22Rv1 (cell line): ENCODE results near the gene PTPRQ.

Experiments
- H3K27ac ChIP-seq: fragments of 450-650 bp; 2 replicates; pipeline ENCODE4 v1.5.1; 2017
- ZFX ChIP-seq: fragments of 450-650 bp; IDR thresholded peaks from 2 replicates; pipeline ENCODE4 v1.6.1; 2017; ENCODE audit warnings: antibody characterized with exemption, borderline replicate concordance
- TF ChIP-seq, protein P1 (sequence below): fragments of 450-650 bp; IDR thresholded peaks from 2 replicates; pipeline ENCODE4 v1.5.1; 2017; ENCODE audit warnings: mild to moderate bottlenecking

The PTPRQ gene

DNA sequence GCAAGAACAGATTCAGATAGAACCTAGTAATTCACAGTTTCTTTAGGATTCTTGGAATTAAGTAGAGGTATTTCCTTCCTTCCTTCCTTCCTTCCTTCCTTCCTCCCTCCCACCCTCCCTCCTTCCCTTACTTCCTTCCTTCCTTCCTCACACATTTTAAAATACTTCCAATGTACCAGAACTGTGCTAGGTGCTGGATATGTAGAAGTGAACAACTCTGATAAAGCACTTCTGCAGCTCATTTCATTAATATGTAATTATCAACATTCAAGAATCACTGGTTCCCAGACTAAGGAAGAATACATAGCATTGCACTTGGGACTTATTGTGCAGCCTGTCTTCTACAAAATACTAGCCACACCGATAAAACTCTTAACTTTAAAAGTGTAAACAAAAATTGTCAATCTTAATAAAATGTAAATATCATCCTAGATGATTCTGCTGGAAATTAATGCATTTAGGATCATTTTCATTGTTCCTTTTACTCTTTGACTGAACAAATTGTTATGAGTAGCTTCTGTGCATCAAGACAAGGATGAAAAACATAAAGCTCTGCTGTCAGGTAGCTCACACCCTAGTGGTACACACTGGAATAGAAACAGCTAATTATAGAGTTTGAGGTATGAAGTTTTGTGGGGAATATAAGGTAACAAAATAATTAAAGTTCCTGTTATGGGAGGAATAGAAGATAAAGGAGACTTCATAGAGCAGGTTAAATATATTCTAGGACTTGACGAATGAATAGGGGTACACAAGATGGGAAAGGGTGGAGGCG lies 163.5 kb downstream of the PTPRQ start:
- no peak overlapping the region for H3K27ac ChIP-seq
- TF ChIP-seq, protein P1, sequence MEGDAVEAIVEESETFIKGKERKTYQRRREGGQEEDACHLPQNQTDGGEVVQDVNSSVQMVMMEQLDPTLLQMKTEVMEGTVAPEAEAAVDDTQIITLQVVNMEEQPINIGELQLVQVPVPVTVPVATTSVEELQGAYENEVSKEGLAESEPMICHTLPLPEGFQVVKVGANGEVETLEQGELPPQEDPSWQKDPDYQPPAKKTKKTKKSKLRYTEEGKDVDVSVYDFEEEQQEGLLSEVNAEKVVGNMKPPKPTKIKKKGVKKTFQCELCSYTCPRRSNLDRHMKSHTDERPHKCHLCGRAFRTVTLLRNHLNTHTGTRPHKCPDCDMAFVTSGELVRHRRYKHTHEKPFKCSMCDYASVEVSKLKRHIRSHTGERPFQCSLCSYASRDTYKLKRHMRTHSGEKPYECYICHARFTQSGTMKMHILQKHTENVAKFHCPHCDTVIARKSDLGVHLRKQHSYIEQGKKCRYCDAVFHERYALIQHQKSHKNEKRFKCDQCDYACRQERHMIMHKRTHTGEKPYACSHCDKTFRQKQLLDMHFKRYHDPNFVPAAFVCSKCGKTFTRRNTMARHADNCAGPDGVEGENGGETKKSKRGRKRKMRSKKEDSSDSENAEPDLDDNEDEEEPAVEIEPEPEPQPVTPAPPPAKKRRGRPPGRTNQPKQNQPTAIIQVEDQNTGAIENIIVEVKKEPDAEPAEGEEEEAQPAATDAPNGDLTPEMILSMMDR, result peak; percentile 58
- no peak for TF ChIP-seq ZFX

DNA sequence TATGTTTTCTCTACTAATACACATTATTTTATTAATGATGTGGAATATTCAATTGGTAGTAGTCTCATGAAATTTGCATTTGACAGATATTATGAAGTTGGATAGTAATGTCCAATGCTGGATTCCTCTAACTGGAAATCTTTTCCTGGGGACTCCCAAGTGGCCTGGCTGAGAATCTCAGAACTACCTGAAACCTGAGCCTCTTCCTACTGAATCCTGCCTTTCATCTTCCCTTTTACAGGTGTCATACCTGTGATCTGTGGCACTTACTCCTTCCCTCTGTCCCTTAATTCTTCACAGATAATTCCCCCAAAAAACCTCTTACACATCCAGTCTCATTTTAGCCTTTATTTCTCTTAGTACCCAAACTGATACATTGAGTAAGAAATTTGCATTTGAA lies 173.7 kb downstream of the PTPRQ start:
- no peak for TF ChIP-seq ZFX
- TF ChIP-seq, protein P1, result no peak
- H3K27ac ChIP-seq, result no peak overlapping the region

DNA sequence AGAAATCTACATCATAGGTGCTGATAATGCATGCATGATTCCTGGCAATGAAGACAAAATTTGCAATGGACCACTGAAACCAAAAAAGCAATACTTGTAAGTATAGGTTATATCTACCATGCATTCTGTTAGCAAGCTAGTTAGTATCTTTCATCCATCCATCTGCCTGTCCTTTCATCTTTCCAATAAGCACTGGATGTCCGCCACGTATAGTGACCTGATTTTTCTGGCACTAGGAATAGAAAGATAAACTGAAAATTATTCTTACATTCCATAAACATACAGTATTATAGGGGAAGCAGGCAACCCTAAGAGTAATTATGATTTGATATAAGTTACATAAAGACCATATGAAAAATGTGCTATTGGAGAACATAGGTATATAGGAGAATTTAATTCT lies 176.2 kb downstream of the PTPRQ start:
- no peak overlapping the region for H3K27ac ChIP-seq
- TF ChIP-seq, protein P1, result no peak
- TF ChIP-seq ZFX, result no peak

DNA sequence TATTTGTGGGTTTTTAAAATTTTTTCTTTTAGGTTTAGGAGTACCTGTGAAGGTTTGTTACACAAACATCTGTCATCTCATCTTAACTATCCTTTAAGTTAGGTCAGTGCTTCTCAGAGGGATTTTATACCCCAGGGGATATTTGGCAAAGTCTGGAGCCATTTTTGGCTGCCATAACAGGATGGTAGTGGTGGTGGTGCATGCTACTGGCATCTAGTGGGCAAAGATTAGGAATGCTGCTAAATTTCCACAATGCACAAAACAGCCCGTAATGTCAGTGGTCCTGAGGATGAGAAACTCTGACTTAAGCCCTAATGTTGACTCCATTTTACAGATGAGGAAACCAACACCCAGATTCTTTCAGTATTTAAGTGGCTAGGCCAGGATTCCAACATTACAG lies 178.2 kb downstream of the PTPRQ start:
- TF ChIP-seq, protein P1, result peak; percentile 77
- TF ChIP-seq ZFX, result no peak
- no peak overlapping the region for H3K27ac ChIP-seq

DNA sequence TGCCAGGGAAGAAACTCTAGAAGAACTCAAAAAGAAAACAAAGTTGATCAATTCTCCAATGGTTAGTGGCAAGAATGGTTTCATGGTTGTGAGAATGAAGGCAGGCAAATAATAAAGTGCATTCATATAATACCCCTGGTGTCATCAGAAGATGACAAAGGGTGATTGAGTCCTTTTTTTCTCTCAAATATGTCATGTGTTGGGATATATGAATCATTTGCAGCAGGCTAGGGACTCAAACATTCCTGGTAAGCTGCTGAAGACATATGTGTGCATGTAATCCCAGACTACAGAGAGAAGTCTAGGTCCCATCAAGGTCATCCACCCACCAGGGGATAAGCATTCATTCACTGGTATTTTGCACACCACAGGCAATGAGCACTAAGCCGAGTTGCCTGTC lies 181.0 kb downstream of the PTPRQ start:
- TF ChIP-seq, protein P1, result no peak
- TF ChIP-seq ZFX, result no peak
- no peak overlapping the region for H3K27ac ChIP-seq

DNA sequence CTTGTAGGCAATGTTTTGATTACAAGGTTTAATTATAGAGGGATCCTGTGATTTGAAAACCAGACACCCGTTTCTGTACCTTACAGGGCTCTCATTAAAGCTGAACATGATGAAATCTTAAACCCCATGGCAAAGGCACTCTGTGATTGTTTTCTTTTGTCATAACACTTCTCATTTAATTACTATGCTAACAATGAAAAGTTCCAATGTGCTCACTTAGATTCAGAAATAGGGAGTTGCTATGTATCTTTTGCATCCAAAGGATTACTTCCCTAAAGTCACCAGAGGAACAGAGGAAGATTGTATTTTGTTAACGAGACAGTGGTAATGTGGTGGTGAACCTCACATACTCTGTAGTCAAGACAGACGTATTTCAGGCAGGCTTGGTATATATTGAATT lies 181.9 kb downstream of the PTPRQ start:
- TF ChIP-seq ZFX, result no peak
- TF ChIP-seq, protein P1, result no peak
- no peak overlapping the region for H3K27ac ChIP-seq

DNA sequence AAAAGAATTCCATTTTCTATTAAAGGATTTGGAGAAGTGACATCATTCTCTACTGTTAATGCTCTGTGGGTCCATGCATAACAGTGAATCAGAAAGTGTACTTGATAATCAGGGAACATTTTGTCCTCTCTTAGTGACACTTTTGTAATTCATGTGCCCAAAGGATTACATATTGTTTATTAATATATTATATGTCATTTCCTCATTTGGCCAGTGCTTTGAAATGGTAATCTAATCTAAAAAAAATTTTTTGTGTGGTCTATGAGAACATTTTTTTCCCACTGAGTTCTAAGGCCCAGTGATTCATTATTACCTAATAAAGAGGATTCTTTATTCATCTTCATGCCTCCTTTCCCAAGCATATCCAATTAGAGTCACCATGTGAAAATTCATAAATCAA lies 183.7 kb downstream of the PTPRQ start:
- H3K27ac ChIP-seq, result no peak overlapping the region
- no peak for TF ChIP-seq ZFX
- TF ChIP-seq, protein P1, result no peak
